ENCODE measurements around the gene TDRD12. TPM values are rescaled to one million over a fixed set of nuclear protein-coding genes. Genes with fewer than 3 reads are reported as not detected.
"Not testable (repeated sequence)": the region's sequence is repeated elsewhere in the genome, so short reads cannot be mapped to it uniquely, and the experiment has no call there.

TDRD12 gene
- polyA plus RNA-seq, 4 donors, result 0.26 to 1.1 (median 0.50) TPM

- not testable (repeated sequence) for DNase-seq (ENCODE audit: low read depth in 4 of 4, low spot score in 3 of 4)
These were observed 26.1 kb upstream of the TDRD12 start for GRCh38 chr19:32693151-32694108.

GRCh38 chr19:32694316-32694715 lies 25.3 kb upstream of the TDRD12 start:
- not testable (repeated sequence) for DNase-seq (ENCODE audit: low read depth in 4 of 4, low spot score in 3 of 4)

GRCh38 chr19:32694851-32695250 lies 24.7 kb upstream of the TDRD12 start:
- DNase-seq (ENCODE audit: low read depth in 4 of 4, low spot score in 3 of 4), result not testable (repeated sequence)

GRCh38 chr19:32695506-32695905 lies 24.1 kb upstream of the TDRD12 start:
- not testable (repeated sequence) for DNase-seq (ENCODE audit: low read depth in 4 of 4, low spot score in 3 of 4)

GRCh38 chr19:32696771-32697170 lies 22.8 kb upstream of the TDRD12 start:
- DNase-seq (ENCODE audit: low read depth in 4 of 4, low spot score in 3 of 4), result not testable (repeated sequence)

- not testable (repeated sequence) for DNase-seq (ENCODE audit: low read depth in 4 of 4, low spot score in 3 of 4)
These were observed 19.4 kb upstream of the TDRD12 start for GRCh38 chr19:32700129-32700528.

- DNase-seq (ENCODE audit: low read depth in 4 of 4, low spot score in 3 of 4), result no peak
These were observed 17.6 kb upstream of the TDRD12 start for GRCh38 chr19:32702010-32702409.

GRCh38 chr19:32704006-32704405 lies 15.6 kb upstream of the TDRD12 start:
- not testable (repeated sequence) for DNase-seq (ENCODE audit: low read depth in 4 of 4, low spot score in 3 of 4)

GRCh38 chr19:32708457-32708856 lies 11.1 kb upstream of the TDRD12 start:
- DNase-seq (ENCODE audit: low read depth in 4 of 4, low spot score in 3 of 4), result no peak

GRCh38 chr19:32709032-32709431 lies 10.5 kb upstream of the TDRD12 start:
- DNase-seq (ENCODE audit: low read depth in 4 of 4, low spot score in 3 of 4), result no peak

- DNase-seq (ENCODE audit: low read depth in 4 of 4, low spot score in 3 of 4), result no peak
These were observed 7.8 kb upstream of the TDRD12 start for GRCh38 chr19:32711747-32712146.

- DNase-seq (ENCODE audit: low read depth in 4 of 4, low spot score in 3 of 4), result not testable (repeated sequence)
These were observed 3.4 kb upstream of the TDRD12 start for GRCh38 chr19:32716203-32716602.

- DNase-seq (ENCODE audit: low read depth in 4 of 4, low spot score in 3 of 4), result no peak
These were observed 2.1 kb upstream of the TDRD12 start for GRCh38 chr19:32717496-32717895.

- no peak for DNase-seq (ENCODE audit: low read depth in 4 of 4, low spot score in 3 of 4)
These were observed 1.3 kb upstream of the TDRD12 start for GRCh38 chr19:32718286-32718685.

- no peak for DNase-seq (ENCODE audit: low read depth in 4 of 4, low spot score in 3 of 4)
These were observed 809 bp downstream of the TDRD12 start for GRCh38 chr19:32720216-32720935.

GRCh38 chr19:32720936-32721250 lies 1.3 kb downstream of the TDRD12 start:
- DNase-seq (ENCODE audit: low read depth in 4 of 4, low spot score in 3 of 4), result no peak

GRCh38 chr19:32735936-32736335 lies 16.4 kb downstream of the TDRD12 start:
- DNase-seq (ENCODE audit: low read depth in 4 of 4, low spot score in 3 of 4), result no peak

GRCh38 chr19:32743021-32743420 lies 23.5 kb downstream of the TDRD12 start:
- DNase-seq (ENCODE audit: low read depth in 4 of 4, low spot score in 3 of 4), result no peak

GRCh38 chr19:32743447-32743846 lies 23.9 kb downstream of the TDRD12 start:
- DNase-seq (ENCODE audit: low read depth in 4 of 4, low spot score in 3 of 4), result no peak

- no peak for DNase-seq (ENCODE audit: low read depth in 4 of 4, low spot score in 3 of 4)
These were observed 25.2 kb downstream of the TDRD12 start for GRCh38 chr19:32744555-32745325.

All from left renal pelvis (tissue), 4 donors.